Measurements from ENCODE around the gene GLI2. TPM values are rescaled to one million over a fixed set of nuclear protein-coding genes. Genes with fewer than 3 reads are reported as not detected.

Gene GLI2
- total RNA-seq, 6 experiments from 2014 or later = 0.09 to 0.73 (median 0.48) TPM

- ATAC-seq (no peak), DNase-seq (no peak)
- peaks cover 0 to 9% (median 0%) of the 10 kb centered on the region in 4 donors for H3K4me1 ChIP-seq
- H3K9me3 ChIP-seq = no peaks in the 10 kb centered on the region
- H3K4me3 ChIP-seq = no peak overlapping the region
- intact Hi-C loops (cut with DNase I) = no loop called here
- no peaks in the 10 kb centered on the region for H3K36me3 ChIP-seq
- TF ChIP-seq POLR2A (IDR thresholded peaks at IDR 0.05) = no peak
- TF ChIP-seq CTCF (IDR thresholded peaks at IDR 0.05) = no peak
- no CpG with 5 or more reads among the region's 4 CpGs for WGBS (ENCODE audit: insufficient coverage, low coverage, low lambda C conversion rate, missing lambda C conversion rate)
- H3K27ac ChIP-seq = no peak overlapping the region
- peaks cover 7 to 9% of the 10 kb centered on the region in 2 donors for H3K27me3 ChIP-seq
Observed at GRCh38 chr2:120746144-120746543, 10.5 kb downstream of the GLI2 start.

GRCh38 chr2:120747281-120747680 lies 11.6 kb downstream of the GLI2 start:
- Histone ChIP-seq H3K4me1 (no peaks in the 10 kb centered on the region), H3K27ac (no peak overlapping the region), H3K9me3 (no peaks in the 10 kb centered on the region), H3K27me3 (peaks cover 0 to 2% of the 10 kb centered on the region in 2 donors), H3K4me3 (no peak overlapping the region), H3K36me3 (no peaks in the 10 kb centered on the region)
- no peak for TF ChIP-seq POLR2A (IDR thresholded peaks at IDR 0.05)
- TF ChIP-seq CTCF (IDR thresholded peaks at IDR 0.05) = no peak
- intact Hi-C loops (cut with DNase I) = no loop called here
- ATAC-seq (no peak), DNase-seq (no peak)
- WGBS (ENCODE audit: insufficient coverage, low coverage, low lambda C conversion rate, missing lambda C conversion rate) = 100% methylated on average over 1 of the region's 2 CpGs

- Histone ChIP-seq H3K4me3 (no peak overlapping the region), H3K9me3 (no peaks in the 10 kb centered on the region), H3K27me3 (no peaks in the 10 kb centered on the region), H3K27ac (no peak overlapping the region), H3K36me3 (no peaks in the 10 kb centered on the region), H3K4me1 (no peaks in the 10 kb centered on the region)
- ATAC-seq = no peak
- no peak for TF ChIP-seq POLR2A (IDR thresholded peaks at IDR 0.05)
- TF ChIP-seq CTCF (IDR thresholded peaks at IDR 0.05) = no peak
- DNase-seq = no peak
- WGBS (ENCODE audit: insufficient coverage, low coverage, low lambda C conversion rate, missing lambda C conversion rate) = 82% methylated on average over 5 of the region's 7 CpGs
- intact Hi-C loops (cut with DNase I) = no loop called here
Observed at GRCh38 chr2:120747706-120748105, 12.0 kb downstream of the GLI2 start.

GRCh38 chr2:120748310-120748709 lies 12.6 kb downstream of the GLI2 start:
- H3K9me3 ChIP-seq = no peaks in the 10 kb centered on the region
- no peaks in the 10 kb centered on the region for H3K27me3 ChIP-seq
- 80% methylated on average over 1 of the region's 3 CpGs for WGBS (ENCODE audit: insufficient coverage, low coverage, low lambda C conversion rate, missing lambda C conversion rate)
- no peaks in the 10 kb centered on the region for H3K36me3 ChIP-seq
- DNase-seq (no peak), ATAC-seq (no peak)
- H3K4me3 ChIP-seq = no peak overlapping the region
- no peak for TF ChIP-seq CTCF (IDR thresholded peaks at IDR 0.05)
- TF ChIP-seq POLR2A (IDR thresholded peaks at IDR 0.05) = no peak
- H3K27ac ChIP-seq = no peak overlapping the region
- intact Hi-C loops (cut with DNase I) = no loop called here
- no peaks in the 10 kb centered on the region for H3K4me1 ChIP-seq

- TF ChIP-seq POLR2A (IDR thresholded peaks at IDR 0.05) = no peak
- TF ChIP-seq CTCF (IDR thresholded peaks at IDR 0.05) = no peak
- Histone ChIP-seq H3K27ac (no peak overlapping the region), H3K4me1 (no peaks in the 10 kb centered on the region), H3K36me3 (no peaks in the 10 kb centered on the region), H3K9me3 (no peaks in the 10 kb centered on the region), H3K4me3 (no peak overlapping the region), H3K27me3 (no peaks in the 10 kb centered on the region)
- ATAC-seq (no peak), DNase-seq (no peak)
- intact Hi-C loops (cut with DNase I) = no loop called here
Observed at GRCh38 chr2:120748741-120749140, 13.1 kb downstream of the GLI2 start.

All from right lobe of liver (tissue), 6 donors.